ENCODE data around the gene TRIM77.

DNA sequence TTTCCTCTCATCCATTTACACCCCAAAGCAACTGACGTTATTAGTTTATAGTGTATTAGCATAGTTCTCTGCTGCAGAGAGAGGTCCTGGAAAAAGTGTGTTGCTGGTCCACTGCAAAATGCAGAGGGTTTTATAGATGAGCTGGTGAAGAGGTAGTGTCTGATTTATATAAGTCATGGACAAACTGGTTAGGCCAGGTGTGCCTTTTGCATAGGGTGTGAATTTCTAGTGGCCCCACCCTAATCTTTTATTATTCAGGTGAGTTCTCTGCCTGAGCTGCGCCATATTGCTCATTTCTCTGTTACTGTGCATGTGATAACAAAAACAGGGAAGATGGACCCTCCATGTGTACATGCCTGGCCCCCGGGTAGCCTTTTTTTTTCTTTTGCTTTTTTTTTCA, 43.1 kb upstream of the TRIM77 start:
- TF ChIP-seq, protein P1, sequence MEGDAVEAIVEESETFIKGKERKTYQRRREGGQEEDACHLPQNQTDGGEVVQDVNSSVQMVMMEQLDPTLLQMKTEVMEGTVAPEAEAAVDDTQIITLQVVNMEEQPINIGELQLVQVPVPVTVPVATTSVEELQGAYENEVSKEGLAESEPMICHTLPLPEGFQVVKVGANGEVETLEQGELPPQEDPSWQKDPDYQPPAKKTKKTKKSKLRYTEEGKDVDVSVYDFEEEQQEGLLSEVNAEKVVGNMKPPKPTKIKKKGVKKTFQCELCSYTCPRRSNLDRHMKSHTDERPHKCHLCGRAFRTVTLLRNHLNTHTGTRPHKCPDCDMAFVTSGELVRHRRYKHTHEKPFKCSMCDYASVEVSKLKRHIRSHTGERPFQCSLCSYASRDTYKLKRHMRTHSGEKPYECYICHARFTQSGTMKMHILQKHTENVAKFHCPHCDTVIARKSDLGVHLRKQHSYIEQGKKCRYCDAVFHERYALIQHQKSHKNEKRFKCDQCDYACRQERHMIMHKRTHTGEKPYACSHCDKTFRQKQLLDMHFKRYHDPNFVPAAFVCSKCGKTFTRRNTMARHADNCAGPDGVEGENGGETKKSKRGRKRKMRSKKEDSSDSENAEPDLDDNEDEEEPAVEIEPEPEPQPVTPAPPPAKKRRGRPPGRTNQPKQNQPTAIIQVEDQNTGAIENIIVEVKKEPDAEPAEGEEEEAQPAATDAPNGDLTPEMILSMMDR (IDR thresholded peaks at IDR 0.05) = no peak
- TF ChIP-seq POLR2A (IDR thresholded peaks at IDR 0.05) = no peak

Data from upper lobe of left lung (tissue), 4 donors.